GM18861 (cell line): ENCODE results near the gene OAS2.

ENCODE experiments used
- ATAC-seq: cut with Tn5 transposase; IDR thresholded peaks from one replicate; pipeline ENCODE4 v1.9.1; 2021; ENCODE audit not compliant: unreplicated experiment

The OAS2 gene, protein sequence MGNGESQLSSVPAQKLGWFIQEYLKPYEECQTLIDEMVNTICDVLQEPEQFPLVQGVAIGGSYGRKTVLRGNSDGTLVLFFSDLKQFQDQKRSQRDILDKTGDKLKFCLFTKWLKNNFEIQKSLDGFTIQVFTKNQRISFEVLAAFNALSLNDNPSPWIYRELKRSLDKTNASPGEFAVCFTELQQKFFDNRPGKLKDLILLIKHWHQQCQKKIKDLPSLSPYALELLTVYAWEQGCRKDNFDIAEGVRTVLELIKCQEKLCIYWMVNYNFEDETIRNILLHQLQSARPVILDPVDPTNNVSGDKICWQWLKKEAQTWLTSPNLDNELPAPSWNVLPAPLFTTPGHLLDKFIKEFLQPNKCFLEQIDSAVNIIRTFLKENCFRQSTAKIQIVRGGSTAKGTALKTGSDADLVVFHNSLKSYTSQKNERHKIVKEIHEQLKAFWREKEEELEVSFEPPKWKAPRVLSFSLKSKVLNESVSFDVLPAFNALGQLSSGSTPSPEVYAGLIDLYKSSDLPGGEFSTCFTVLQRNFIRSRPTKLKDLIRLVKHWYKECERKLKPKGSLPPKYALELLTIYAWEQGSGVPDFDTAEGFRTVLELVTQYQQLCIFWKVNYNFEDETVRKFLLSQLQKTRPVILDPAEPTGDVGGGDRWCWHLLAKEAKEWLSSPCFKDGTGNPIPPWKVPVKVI

DNA sequence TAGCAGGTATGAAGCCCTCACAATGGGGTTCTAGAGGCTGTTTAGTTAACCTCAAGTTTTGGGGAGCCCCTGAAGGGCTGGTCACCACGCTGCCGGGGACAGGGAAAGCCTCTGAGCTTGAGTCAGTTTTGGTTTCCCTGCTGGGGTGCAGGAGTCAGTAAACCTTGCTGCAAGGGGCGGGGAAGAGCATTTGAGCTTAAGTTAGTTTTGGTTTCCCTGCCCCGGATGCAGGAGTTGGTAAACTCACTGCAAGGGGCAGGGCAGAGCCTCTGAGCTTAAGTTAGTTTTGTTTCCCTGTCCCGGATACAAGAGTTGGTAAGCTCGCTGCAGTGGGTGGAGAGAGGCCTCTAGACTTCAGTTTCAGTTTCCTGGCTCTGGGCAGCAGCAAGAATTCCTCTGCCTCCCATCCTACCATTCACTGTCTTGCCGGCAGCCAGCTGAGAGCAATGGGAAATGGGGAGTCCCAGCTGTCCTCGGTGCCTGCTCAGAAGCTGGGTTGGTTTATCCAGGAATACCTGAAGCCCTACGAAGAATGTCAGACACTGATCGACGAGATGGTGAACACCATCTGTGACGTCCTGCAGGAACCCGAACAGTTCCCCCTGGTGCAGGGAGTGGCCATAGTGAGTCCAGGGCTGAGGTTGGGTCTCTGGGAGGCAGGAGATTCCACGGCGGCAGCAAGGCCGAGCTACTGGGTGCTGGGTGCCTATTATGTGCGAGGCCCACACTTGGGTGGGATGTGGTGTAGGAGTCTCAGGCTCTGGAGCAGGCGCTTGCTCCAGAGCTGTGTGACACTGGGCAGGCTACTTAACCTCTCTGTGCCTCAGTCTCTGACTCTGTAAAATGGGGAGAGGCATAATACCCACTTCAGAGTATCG lies at the start of gene OAS2:
OAS2 (plus strand) TSS at position 357 of the 878 bp plus-strand sequence; CDS start at position 447, 90 bp downstream.
- ATAC-seq = peak; percentile 89

DNA sequence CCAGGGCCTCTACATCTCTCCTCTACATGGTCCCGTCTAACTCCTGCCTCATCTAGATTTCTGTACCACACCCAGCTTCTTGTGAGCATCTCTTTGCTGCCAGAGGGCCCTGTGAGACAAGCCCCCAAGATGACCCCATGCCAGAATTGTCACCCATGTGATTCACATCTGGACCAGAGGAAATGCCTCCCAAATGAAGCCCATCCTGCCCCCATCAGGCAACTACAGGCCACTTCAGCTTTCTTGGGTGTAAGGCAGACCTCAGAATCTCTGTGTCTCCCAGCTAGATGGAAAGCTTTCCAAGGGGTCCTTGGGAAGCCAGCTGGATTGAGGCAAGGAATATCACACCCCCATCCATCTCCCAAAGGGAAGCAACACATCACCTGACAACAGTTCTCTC lies 49.3 kb upstream of the OAS2 start:
- ATAC-seq = no peak

DNA sequence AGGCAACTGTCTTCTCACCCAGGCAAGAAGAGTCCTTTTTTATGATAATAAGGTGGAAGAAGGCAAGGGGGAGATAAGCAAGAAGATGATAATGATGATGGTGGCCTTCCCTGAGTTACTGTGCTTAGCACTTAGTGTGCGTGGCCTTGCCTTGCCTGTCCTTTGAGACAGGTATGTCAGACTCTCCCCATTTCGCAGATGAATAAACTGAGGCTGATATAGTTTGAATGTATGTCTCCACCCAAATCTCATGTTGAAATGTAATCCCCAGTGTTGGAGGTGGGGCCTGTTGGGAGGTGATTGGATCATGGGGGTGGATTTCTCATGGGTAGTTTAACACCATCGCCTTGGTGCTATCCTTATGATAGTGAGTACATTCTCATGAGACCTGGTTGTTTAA lies 48.6 kb upstream of the OAS2 start:
- ATAC-seq = no peak

DNA sequence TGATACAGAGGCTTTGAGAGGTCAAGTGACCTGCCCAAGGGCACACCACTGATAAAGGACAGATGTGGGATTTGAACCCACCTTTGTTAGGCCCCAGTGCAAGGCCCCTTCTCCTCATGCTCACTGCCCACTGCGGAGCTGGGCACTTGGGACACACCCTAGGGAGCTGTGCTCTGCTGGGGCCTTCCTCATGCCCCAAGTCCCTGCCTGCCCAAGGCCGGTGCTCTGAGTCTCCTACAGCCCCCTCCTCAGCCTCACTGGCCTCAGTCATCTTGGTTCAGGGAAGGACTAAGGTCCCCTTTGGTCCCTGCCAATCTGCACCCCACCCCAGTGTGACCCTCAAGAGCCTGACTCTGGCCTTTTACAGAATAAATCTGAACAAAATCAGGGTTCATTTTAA lies 48.0 kb upstream of the OAS2 start:
- no peak for ATAC-seq

DNA sequence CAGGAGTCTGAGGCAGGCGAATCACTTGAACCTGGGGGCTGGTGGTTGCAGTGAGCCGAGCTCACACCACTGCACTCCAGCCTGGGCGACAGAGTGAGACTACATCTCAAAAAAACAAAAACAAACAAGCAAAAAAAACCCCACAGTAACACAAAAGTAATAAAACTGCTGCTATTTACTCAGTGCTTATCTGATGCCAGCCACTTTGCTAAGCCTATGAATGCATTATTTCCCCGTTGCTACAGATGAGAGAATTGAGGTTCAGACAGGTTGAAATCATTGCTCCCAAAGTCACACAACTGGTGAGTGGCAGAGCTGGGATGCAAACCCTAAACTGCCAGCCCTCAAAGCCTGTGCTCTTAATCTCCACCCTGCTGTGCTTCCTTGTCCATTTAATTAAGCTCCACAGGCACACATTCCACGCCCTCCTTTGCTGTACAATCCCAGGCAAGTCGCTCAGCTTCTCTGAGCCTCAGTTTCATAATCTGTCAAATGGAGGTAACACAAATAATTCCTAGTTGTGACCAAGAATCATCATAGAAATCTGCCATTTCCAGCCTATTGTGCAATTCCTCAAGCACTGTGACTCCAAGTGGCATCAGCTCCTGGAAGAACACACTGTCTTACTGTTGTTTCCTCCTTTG lies 45.7 kb upstream of the OAS2 start:
- ATAC-seq = no peak

DNA sequence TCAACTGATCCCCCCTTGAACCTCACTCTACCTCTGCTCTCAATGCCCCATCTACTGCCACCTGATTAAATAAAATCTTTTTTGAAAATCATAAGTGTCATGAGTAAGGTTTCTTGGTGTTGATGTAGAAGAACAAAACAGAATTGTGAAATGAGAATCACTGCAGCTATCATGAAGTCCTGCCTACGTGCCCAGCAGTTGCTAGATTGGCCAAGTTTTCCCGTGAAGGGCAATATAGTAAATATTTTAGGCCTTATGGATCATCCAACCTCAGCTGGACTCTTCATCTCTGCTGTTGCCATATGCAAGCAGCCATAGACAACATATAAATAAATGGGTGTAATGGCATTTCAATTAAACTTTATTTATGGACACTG lies 45.2 kb upstream of the OAS2 start:
- no peak for ATAC-seq

DNA sequence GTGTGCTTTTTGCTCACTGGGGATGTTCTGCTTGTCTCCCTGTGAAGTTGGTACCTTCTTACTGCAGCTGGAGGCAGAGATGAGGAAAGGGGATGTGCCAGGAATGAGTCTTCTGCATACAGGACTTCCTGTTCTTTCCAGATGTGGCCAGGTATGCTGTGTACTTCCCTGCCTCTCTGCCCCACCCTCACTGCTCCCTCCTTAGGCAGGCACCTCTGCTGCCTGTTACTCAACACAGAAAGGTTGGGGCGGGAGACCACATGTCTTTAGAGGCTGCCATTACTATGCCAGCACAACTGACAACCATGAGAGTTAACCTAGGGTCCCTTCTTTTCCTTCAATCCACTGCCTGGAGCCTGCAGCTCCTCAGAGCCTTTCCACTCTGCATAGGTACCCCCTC lies 42.1 kb upstream of the OAS2 start:
- ATAC-seq = no peak

DNA sequence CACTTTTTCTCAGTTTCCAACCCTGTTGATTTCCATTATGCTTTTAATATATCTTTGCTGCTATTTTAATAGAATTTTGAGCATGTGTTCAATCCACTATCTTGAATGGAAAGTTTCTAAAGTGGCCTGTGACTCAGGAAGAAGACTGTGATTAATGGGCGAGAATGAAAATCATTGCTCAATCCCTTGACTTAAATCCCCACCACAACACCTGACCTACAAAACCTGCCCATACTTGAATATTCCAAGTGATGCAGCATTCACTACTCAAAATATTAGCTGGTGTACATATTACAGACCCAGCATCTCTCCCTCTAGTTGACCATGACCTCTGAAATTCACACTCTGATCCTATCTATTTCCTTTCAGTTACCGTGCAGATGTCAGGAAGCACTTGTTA lies 41.4 kb upstream of the OAS2 start:
- no peak for ATAC-seq

DNA sequence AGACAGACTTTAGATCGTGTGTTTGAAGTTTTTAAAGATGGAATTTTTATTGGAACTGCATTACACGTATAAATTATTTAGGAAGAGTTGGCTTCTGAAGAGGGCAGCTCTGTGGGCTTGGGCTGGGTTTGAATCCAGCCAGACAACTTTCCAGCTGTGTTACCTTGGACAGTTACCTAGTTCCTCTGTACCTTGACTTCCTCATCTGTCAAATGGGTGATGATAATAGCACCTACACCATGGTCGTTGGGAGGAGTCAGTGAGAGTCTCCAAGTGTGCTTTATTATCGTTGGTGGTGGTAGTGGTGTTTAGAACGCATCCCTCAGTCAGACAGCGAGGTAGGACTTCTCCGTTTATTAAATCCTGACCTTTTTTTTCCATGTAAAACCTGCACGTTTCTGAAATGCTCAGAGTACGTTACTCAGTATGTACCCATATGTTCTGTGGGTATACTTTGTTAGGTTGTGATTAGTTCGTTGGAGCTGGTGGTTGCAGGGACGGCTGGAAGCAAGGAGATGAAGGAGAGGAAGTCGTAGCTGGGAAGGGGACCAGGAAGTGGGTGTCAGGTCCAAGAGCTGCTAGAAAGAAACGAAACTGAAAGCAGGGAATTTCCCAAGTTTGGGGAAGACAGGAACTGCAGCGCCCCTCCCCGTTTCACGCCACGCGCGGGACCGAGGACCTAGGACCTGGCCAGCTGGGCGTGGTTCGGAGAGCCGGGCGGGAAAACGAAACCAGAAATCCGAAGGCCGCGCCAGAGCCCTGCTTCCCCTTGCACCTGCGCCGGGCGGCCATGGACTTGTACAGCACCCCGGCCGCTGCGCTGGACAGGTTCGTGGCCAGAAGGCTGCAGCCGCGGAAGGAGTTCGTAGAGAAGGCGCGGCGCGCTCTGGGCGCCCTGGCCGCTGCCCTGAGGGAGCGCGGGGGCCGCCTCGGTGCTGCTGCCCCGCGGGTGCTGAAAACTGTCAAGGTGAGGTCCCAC lies 40.3 kb upstream of the OAS2 start, which contains the start of gene OAS3:
OAS3 (plus strand) TSS at position 734 of the 979 bp plus-strand sequence; CDS start at position 791, 57 bp downstream.
- no peak for ATAC-seq

DNA sequence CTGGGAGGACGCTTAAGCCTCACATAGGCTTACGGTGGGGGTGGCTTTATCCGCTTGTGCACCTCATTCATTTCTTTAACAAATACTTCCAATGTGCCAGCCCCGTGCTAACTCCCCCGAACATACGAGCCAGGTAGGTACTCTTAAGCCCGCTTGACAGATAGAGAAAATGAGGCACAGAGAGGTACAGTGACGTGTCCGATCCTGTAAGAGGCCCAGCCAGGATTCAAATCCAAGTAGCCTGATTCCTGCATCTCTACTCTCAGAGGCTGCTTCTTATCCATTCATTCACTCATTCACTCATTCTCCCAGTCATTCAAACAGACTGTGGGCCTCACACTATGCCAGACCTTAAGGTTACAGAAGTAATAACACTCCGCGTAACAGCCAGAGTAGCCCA lies 39.6 kb upstream of the OAS2 start:
- no peak for ATAC-seq

DNA sequence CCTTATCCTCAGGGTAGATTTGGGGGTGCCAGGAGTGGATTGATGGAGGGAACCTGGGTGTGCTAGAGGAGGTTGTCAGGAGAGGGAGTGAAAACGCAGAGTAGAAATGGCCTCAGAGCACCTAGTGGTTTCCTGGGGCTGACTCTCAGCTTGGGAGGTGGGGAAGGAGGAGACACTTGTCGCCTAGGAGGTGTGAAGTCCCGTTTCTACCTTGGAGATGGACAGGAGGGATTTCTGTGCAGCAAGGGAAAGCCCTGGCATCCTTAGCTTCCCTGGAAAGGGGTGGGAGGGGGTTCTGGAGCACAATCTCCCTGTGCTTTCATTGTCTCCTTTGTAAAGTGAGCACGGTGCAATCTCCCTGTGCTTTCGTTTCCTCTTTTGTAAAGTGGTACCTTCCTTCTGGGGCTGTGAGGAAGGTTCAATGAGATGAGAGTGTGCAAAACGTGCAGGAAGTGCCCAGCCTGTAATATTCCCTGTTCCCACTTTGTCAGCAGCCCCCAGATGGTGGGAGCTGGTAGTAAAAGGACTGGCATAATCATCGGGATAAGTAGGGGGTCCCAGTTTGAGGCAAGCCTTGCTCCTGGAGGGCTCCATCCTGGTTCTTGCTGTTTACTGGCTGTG lies 38.4 kb upstream of the OAS2 start:
- ATAC-seq = peak; percentile 50

DNA sequence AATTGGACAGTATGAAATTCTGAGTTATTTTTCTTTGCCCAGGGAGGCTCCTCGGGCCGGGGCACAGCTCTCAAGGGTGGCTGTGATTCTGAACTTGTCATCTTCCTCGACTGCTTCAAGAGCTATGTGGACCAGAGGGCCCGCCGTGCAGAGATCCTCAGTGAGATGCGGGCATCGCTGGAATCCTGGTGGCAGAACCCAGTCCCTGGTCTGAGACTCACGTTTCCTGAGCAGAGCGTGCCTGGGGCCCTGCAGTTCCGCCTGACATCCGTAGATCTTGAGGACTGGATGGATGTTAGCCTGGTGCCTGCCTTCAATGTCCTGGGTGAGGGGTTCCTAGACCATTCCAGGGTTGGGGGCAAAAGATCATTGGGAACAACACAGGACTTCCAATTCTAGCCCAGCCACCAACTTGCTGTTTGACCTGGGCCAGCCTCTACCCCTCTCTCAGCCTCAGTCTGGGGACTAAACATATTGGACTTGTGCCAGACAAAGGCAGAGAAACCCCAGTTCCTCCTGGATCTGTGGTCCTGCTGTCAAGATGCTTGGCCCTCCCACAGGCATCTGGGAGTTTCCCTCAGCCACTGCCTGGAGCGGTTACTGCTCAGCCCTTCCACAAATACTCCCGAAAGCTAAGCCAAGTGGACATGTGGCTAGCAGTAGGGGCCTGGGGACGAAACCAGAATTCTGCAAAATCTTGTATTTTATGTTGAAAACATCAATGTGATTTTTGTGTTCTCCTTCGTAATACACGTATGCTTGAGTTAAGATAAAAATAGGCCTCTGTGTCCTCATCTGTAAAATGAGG lies 36.6 kb upstream of the OAS2 start:
- no peak for ATAC-seq

DNA sequence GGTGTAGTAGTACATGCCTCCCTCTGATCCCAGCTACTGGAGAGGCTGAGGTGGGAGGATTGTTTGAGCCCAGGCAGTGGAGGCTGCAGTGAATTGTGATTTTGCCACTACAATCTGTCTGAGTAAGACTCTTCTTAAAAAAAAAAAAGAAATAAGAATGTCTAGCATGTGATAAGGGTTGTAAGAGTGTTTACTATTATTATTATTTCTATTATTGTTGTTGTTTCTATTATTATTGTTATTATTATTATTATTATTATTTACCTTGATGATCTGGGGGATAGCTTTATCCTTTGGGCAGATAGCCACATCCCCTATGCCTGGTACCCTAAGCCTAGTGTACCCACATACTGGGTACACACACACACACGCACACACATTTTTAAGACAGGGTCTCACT lies 35.7 kb upstream of the OAS2 start:
- ATAC-seq = no peak

DNA sequence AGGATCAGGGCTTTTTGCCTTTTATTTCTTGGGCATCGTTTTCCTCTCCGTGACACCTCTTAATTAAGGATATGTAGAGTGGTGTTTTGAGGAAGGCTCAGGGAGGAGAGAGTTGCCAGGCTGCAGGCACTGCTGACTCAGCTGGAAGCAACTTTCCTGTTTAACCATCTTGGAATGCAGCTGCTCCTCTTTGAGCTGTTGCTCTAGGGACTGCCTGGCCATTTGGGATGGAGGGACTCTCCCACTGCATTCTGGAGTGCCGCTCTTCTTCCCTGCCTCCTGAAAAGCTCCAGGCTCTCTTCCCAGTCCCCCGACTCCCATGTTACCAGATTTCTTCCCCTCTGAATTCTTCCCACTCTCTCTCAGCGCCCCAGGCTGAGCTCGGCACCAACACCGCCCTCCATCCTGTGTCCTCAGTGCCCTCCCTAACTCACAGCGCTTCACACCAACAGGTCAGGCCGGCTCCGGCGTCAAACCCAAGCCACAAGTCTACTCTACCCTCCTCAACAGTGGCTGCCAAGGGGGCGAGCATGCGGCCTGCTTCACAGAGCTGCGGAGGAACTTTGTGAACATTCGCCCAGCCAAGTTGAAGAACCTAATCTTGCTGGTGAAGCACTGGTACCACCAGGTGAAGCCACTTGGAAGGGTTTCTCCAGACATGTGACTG lies 34.2 kb upstream of the OAS2 start:
- no peak for ATAC-seq

DNA sequence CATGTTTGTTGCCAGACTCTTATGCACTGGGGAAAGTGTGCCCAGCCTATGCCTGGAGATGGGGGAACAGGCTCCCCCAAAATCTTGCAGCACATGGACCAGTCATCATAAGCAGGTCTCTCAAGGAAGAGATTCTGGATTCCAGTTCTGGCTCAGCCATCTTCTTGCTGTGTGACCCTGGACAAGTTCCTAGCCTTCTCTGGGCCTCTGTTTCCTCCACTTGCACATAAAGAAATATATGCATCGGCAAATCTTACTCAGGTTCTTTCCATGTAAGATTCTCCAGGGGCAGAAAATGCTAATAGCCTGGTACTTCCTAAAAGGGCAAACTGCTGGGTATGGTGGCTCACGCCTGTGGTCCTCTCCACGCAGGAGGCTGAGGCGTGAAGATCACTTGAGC lies 32.8 kb upstream of the OAS2 start:
- no peak for ATAC-seq

DNA sequence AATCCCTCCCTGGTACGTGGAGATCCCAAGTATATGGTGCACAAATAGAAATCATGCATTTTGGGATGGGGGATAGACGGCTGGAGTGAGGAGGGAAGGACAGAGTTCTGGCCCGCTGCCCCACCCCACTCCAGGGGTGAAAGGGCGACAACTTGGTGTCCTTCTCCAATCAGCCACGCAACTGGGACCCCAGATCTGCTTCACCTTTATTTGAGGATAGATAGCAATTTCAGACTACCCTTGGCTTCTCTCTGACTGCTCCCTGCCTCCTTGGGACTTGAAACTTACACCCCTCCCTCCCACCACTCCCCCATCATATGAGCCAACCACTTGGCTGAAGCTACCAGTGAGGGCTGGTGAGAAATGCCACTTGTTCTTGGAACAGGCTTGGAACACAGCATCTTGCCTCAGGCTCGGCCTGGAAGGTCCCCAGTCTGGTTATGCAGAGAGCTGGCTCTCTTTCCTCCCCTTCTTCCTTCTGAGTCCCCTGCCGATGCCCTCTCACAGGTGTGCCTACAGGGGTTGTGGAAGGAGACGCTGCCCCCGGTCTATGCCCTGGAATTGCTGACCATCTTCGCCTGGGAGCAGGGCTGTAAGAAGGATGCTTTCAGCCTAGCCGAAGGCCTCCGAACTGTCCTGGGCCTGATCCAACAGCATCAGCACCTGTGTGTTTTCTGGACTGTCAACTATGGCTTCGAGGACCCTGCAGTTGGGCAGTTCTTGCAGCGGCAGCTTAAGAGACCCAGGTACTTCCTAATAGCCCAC lies 31.9 kb upstream of the OAS2 start:
- ATAC-seq = no peak

DNA sequence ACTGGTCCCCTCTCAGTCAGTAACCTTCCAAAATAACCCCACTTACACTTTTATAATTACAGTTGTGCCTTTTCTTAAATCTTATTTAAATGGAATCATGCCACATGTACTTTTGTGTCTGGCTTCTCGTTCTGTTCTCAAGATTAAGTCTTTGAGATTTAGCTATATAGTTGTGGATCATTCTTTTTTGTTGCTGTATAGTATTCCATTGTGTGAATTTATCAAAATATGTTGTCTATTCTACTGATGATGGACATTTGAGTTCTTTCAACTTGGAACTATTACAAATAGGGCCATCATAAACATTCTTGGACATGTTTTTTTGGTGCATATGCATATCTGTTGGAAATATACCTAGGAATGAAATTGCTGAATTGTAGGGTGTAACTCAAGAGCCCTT lies 31.0 kb upstream of the OAS2 start:
- no peak for ATAC-seq
